Measurements from ENCODE around the gene DRAM2. TPM values are rescaled to one million over a fixed set of nuclear protein-coding genes. Genes with fewer than 3 reads are reported as not detected.

DRAM2 gene
- total and polyA plus RNA-seq, 9 of the 15 experiments (the other 6 are each of a cell fraction or from before 2014, with no cell fraction given) = 29.0 to 161 (median 53.5) TPM

- TF ChIP-seq CHD7 (IDR thresholded peaks at IDR 0.05; ENCODE audit: low read depth, low read length) (no peak), FOXM1 (IDR thresholded peaks at IDR 0.05; ENCODE audit: low read depth) (no peak), FOXM1 (CRISPR knock-in tag; IDR thresholded peaks at IDR 0.05; ENCODE audit: low read depth) (no peak), ARID4B (CRISPR knock-in tag; IDR thresholded peaks at IDR 0.05) (no peak), PBX2 (CRISPR knock-in tag; IDR thresholded peaks at IDR 0.05; ENCODE audit: low read depth) (no peak), PBX2 (tag; conservative IDR thresholded peaks at IDR 0.05; ENCODE audit: low read depth) (peak; percentile 28; the same call in 1 of the 2 replicates)
Observed at GRCh38 chr1:111141245-111142220, 1.6 kb upstream of the DRAM2 start (continued).

All from K562 (cell line).